GM19438 (cell line): ENCODE results near the gene CIAO2B.
"Not testable (repeated sequence)": the region's sequence is repeated elsewhere in the genome, so short reads cannot be mapped to it uniquely, and the experiment has no call there.

ENCODE experiments used
- ATAC-seq: cut with Tn5 transposase; IDR thresholded peaks from one replicate; pipeline ENCODE4 v1.9.1; 2021; ENCODE audit warnings: low read depth; ENCODE audit not compliant: unreplicated experiment

CIAO2B gene

GRCh38 chr16:66934138-66934838 is at the start of gene CIAO2B:
CIAO2B (minus strand) TSS chr16:66934402; CDS start chr16:66934364, 38 bp downstream.
- peak; percentile 69 for ATAC-seq

- ATAC-seq, result no peak
Observed at GRCh38 chr16:66983033-66983432, 48.8 kb upstream of the CIAO2B start.

DNA sequence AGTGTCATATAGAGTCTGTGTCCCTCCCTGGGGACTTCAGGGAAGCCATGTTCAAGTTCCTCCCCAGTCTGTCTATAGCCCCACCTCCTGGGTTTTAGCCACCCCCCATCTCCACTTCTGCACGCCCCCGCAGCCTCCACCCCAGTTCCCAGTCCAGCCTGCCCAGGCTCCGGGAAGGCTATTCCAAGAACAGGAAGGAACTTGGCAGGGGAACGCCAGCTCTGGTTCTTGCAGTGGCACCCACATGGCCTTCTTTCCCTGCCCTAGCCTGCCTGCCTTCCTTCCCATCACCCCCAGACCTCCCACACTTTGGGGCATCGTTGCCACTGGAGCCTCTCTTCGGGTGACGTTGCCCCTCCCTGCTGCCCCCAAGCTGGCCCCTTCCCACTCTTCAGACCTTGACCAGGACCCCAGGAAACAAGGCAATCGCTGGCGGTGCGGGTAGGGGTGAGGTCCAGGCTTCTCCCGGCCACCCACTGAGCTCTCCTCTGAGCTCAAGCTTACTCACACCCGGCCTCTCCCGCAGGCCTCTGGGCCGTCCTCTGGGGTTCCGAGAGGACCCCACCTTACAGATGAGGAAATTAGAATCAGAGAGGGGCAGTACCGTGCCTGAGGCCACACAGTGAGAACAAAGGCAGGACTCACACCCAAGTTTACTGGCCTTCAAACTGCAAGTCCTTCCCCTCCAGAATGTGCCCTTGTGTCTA is 45.0 kb upstream of the CIAO2B start:
- ATAC-seq, result no peak

DNA sequence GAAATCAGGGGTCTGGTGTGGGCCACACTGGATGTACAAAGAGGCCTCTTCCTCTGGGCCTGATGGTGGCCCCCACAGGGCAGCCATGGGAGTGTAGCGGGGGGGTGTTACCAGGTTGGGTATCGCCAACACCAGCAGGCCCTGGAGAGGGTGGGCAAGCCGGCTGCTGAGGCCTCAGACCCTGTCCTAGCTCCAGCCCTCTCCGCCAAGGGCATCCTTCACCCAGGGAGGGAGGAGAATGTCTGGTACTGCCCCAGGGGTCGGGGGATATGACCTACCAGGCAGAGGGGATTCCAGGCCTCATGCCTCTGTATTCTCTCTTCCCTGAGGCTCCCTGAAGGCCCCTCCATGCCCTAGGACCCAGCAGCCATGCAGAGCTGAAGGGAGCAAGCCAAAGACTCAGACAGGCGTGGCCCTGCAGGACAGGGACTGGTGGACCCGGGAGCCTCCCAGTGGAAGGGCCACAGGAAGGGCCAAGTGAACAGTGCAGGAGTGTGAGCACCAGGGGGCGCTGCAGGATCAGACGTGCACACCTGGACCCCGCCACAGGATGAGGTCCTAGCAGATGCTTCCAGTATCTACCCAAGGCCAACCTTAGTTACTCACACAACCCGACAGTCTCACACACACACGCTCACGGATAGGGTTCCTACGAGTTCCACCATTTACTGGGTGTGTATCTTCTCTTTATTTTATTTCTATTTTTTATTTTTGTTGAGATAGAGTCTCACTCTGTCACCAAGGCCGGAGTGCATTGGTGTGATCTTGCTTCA is 43.3 kb upstream of the CIAO2B start:
- no peak for ATAC-seq

DNA sequence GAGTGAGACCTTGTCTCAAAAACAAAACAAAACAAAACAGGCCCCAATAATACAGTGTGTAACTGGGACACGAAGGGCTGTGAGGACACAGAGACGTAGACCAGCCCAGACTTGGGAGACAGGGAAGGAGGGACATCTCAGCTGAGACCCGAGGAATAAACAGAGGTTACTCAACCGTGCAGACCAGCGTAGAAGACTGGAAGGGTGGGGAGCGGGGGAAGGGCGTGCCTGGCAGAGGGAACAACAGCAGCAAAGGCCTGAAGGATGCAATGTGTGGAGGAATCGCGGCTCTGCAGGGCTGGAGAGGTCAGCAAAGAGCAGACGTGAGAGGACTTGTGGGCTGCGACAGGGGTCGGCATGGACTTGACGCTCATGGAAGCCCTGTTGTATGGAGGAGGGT is 42.5 kb upstream of the CIAO2B start:
- ATAC-seq, result no peak

- ATAC-seq, result no peak
Observed at GRCh38 chr16:66975302-66975893, 41.2 kb upstream of the CIAO2B start.

GRCh38 chr16:66974932-66975246 is 40.7 kb upstream of the CIAO2B start:
- ATAC-seq, result not testable (repeated sequence)

- ATAC-seq, result not testable (repeated sequence)
Observed at GRCh38 chr16:66974156-66974931, 40.1 kb upstream of the CIAO2B start.

DNA sequence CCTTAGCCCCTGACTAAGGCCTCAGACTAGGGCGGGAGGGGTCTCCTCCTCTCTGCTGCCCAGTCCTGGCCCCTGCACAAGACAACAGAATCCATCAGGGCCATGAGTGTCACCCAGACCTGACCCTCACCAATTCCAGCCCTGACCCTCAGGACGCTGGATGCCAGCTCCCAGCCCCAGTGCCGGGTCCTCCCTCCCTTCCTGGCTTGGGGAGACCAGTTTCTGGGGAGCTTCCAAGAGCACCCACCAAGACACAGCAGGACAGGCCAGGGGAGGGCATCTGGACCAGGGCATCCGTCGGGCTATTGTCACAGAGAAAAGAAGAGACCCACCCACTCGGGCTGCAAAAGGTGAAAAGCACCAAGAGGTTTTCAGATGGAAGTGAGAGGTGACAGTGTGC is 39.5 kb upstream of the CIAO2B start:
- ATAC-seq, result no peak

- no peak for ATAC-seq
Observed at GRCh38 chr16:66972983-66973382, 38.8 kb upstream of the CIAO2B start.

GRCh38 chr16:66970775-66971720 is 36.8 kb upstream of the CIAO2B start:
- no peak for ATAC-seq

DNA sequence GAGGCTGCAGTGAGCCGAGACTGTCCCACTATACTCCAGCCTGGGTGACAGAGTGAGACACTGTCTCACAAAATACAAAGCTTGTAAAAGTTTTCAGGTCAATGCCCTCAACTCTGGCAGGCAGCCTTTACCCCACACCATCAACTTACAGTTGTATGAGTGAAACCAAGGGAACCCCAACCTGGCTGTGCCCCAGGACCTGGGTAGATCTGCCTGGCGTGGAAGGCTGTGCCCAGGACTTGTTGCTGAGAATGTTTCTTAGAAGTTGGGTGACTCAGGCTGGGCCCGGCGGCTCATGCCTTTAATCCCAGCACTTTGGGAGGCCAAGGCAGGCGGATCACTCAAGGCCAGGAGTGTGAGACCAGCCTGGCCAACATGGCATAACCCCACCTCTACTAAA is 34.6 kb upstream of the CIAO2B start:
- ATAC-seq, result no peak

- no peak for ATAC-seq
Observed at GRCh38 chr16:66964049-66964448, 29.8 kb upstream of the CIAO2B start.

DNA sequence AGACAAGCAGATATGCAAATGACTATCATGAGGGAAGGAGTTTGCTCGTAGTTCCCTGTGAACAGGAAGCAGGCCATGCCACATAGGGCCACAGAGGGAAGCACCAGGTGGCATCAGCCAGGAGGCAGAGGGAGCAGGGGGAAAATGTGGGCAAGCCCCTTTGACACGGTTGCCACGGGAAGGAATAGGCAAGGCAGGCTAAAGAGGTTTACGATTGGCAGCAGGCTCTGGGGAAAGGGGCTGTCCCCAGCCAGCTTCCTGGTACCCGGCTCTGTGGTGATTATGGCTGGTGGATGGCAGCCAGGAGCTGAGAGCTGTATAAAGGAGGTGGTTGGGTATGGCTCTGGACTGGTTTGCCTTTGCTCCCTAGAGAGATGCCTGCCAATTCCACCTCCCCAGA is 27.7 kb upstream of the CIAO2B start:
- no peak for ATAC-seq

DNA sequence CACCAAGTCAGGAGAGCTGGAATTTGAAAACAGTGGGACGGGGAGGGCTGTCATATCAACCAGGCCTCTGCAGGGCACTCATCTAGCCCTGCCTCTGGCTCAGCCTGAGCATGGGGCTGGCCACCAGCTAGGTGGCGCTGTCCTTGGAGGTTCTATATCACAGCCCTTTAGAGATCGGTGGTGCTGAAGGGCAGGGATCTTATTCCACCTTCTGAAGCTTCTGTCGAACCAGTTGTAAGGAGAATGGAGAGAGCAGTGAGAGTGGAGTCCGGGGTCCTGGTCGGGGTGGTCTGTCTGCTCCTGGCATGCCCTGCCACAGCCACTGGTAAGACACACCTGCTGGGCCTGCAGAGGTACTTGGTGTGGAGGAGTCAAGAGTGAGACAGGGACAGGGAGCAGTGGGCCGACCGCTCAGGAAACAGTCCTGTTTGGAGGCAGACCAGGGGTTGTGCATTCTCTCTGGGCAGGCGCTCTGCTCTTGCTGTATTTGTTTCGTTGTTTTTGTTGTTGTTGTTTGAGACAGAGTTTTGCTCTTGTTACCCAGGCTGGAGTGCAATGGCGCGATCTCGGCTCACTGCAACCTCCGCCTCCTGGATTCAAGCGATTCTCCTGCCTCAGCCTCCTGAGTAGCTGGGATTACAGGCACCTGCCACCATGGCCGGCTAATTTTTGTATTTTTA is 27.0 kb upstream of the CIAO2B start, which contains the start of gene CES3:
Gene CES3 (plus strand): TSS at position 202 of the 680 bp plus-strand sequence. CDS start 42 bp downstream, at position 244.
- ATAC-seq, result no peak

DNA sequence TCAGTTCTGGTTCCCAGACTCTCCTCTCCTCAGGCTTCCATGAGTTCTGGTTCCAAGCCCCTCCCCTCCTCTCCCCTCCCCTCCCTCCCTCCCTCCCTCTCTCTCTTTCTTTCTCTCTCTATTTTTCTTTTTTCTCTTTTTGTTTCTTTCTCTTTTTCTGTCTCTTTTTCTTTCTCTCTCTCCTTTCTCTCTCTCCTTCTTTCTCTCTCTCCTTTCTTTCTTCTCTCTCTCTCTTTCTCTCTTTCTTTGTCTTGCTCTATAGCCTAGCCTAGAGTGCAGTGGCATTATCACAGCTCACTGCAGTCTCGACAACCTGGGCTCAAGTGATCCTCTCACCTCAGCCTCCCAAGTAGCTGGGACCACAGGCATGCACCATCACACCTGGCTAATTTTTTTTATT is 26.1 kb upstream of the CIAO2B start:
- ATAC-seq, result no peak

DNA sequence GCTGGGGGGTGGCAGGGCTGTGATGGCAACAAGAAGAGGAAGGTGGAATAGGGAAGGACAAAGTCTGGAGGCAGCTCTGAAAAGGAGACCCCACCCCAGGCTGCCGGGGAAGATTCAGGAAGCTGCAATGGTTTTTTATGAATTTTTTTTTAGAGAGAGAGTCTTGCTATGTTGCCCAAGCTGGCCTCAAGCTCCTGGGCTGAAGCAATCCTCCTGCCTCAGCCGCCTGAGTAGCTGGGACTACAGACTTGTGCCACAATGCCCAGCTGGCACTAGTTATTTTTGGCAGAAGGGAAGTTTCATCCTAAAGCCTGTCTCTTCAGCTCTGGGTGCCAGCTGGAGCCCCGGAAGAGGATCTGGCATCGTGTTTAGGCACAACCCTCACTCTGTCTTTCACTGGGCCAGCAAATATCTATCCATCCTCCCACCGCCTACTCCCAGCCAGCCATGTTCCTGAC is 25.5 kb upstream of the CIAO2B start:
- no peak for ATAC-seq

GRCh38 chr16:66958857-66959703 is 24.9 kb upstream of the CIAO2B start:
- no peak for ATAC-seq
